Activated T-helper 2 cell treated with anti-CD3 and anti-CD28 coated beads, Interferon-gamma antibody, Interleukin-2, Interleukin-4, amounts not matched to agents 10 μg/mL and 5 μg/mL and 100 μg/mL, durations not matched to agents 14 hours and 24 hours and 36 hours (primary cell): ENCODE results near the gene TCERG1. TPM values are rescaled to one million over a fixed set of nuclear protein-coding genes. Genes with fewer than 3 reads are reported as not detected.

Experiments used
- DNase-seq: peaks from one replicate; pipeline ENCODE4 v3.0.0; 2021; ENCODE audit warnings: low spot score
- H3K27ac Mint-ChIP-seq: one replicate; pipeline ENCODE4 v1.8.0; 2021; ENCODE audit warnings: mixed read lengths
- H3K27me3 Mint-ChIP-seq: one replicate; pipeline ENCODE4 v1.8.0; 2021; ENCODE audit warnings: low read depth, mixed read lengths
- H3K36me3 Mint-ChIP-seq: one replicate; pipeline ENCODE4 v1.8.0; 2021; ENCODE audit warnings: low read depth, mixed read lengths
- H3K4me1 Mint-ChIP-seq: one replicate; pipeline ENCODE4 v1.8.0; 2021; ENCODE audit warnings: low read depth, mixed read lengths
- H3K4me3 Mint-ChIP-seq: one replicate; pipeline ENCODE4 v1.8.0; 2021; ENCODE audit warnings: low read depth, mild to moderate bottlenecking, moderate library complexity, mixed read lengths
- H3K9me3 Mint-ChIP-seq: one replicate; pipeline ENCODE4 v1.8.0; 2021; ENCODE audit warnings: mixed read lengths
- intact Hi-C: fragments of 100-400 bp; cut with micrococcal nuclease; formaldehyde crosslinking; loops from one replicate; pipeline ENCODE4 v1.15.1; 2023
- total RNA-seq: library from RNA; stranded (reverse); gene quantifications from 2 replicates; pipeline ENCODE4 v1.2.3, GENCODE V29; 2022

The TCERG1 gene
- total RNA-seq, 1 donor from 2014 or later: 136 TPM

GRCh38 chr5:146513462-146513861 is 66.3 kb downstream of the TCERG1 start:
- DNase-seq: no peak
- H3K4me3 Mint-ChIP-seq: no peak overlapping the region
- H3K27me3 Mint-ChIP-seq: no peaks in the 10 kb centered on the region
- H3K36me3 Mint-ChIP-seq: peaks cover 43% of the 10 kb centered on the region
- H3K4me1 Mint-ChIP-seq: no peaks in the 10 kb centered on the region
- H3K9me3 Mint-ChIP-seq: no peaks in the 10 kb centered on the region
- H3K27ac Mint-ChIP-seq: no peak overlapping the region
- intact Hi-C loops: no loop called here

- Mint-ChIP-seq H3K36me3 (peaks cover 34% of the 10 kb centered on the region), H3K27ac (no peak overlapping the region), H3K4me3 (no peak overlapping the region), H3K27me3 (no peaks in the 10 kb centered on the region), H3K9me3 (no peaks in the 10 kb centered on the region), H3K4me1 (no peaks in the 10 kb centered on the region)
- no peak for DNase-seq
- intact Hi-C loops: no loop called here
Measured at GRCh38 chr5:146514575-146514974, 67.4 kb downstream of the TCERG1 start.

GRCh38 chr5:146515473-146516150 is 68.5 kb downstream of the TCERG1 start:
- Mint-ChIP-seq H3K9me3 (no peaks in the 10 kb centered on the region), H3K36me3 (peaks cover 24% of the 10 kb centered on the region), H3K27me3 (no peaks in the 10 kb centered on the region), H3K4me3 (no peak overlapping the region), H3K4me1 (no peaks in the 10 kb centered on the region), H3K27ac (no peak overlapping the region)
- DNase-seq: no peak
- intact Hi-C loops: no loop called here

- Mint-ChIP-seq H3K27me3 (no peaks in the 10 kb centered on the region), H3K4me1 (no peaks in the 10 kb centered on the region), H3K27ac (no peak within 1 kb of the TSS), H3K36me3 (peaks cover 19% of the 10 kb centered on the region), H3K9me3 (no peaks in the 10 kb centered on the region), H3K4me3 (no peak within 1 kb of the TSS)
- intact Hi-C loops: no loop called here
- DNase-seq: no peak
Measured at GRCh38 chr5:146516151-146516475, 69.0 kb downstream of the TCERG1 start, which contains the start of gene GPR151. Gene GPR151 (minus strand): TSS chr5:146516190. CDS start chr5:146516113, 77 bp downstream.

- no peaks in the 10 kb centered on the region for H3K9me3 Mint-ChIP-seq
- H3K27me3 Mint-ChIP-seq: peaks cover 7% of the 10 kb centered on the region
- no peaks in the 10 kb centered on the region for H3K36me3 Mint-ChIP-seq
- H3K4me3 Mint-ChIP-seq: no peak overlapping the region
- DNase-seq: no peak
- no peak overlapping the region for H3K27ac Mint-ChIP-seq
- H3K4me1 Mint-ChIP-seq: no peaks in the 10 kb centered on the region
- intact Hi-C loops: no loop called here
Measured at GRCh38 chr5:146519554-146519953, 72.4 kb downstream of the TCERG1 start.

- no peaks in the 10 kb centered on the region for H3K4me1 Mint-ChIP-seq
- no peaks in the 10 kb centered on the region for H3K9me3 Mint-ChIP-seq
- peaks cover 7% of the 10 kb centered on the region for H3K27me3 Mint-ChIP-seq
- H3K27ac Mint-ChIP-seq: no peak overlapping the region
- intact Hi-C loops: no loop called here
- no peak overlapping the region for H3K4me3 Mint-ChIP-seq
- H3K36me3 Mint-ChIP-seq: no peaks in the 10 kb centered on the region
- DNase-seq: no peak
Measured at GRCh38 chr5:146520731-146521130, 73.6 kb downstream of the TCERG1 start.

GRCh38 chr5:146521403-146522106 is 74.4 kb downstream of the TCERG1 start:
- no peaks in the 10 kb centered on the region for H3K36me3 Mint-ChIP-seq
- intact Hi-C loops: no loop called here
- no peaks in the 10 kb centered on the region for H3K4me1 Mint-ChIP-seq
- peaks cover 7% of the 10 kb centered on the region for H3K27me3 Mint-ChIP-seq
- no peak for DNase-seq
- H3K9me3 Mint-ChIP-seq: no peaks in the 10 kb centered on the region
- no peak overlapping the region for H3K4me3 Mint-ChIP-seq
- H3K27ac Mint-ChIP-seq: no peak overlapping the region

GRCh38 chr5:146523698-146524097 is 76.6 kb downstream of the TCERG1 start:
- Mint-ChIP-seq H3K27ac (no peak overlapping the region), H3K9me3 (no peaks in the 10 kb centered on the region), H3K36me3 (no peaks in the 10 kb centered on the region), H3K4me3 (no peak overlapping the region), H3K4me1 (no peaks in the 10 kb centered on the region), H3K27me3 (peaks cover 7% of the 10 kb centered on the region)
- intact Hi-C loops: no loop called here
- no peak for DNase-seq

GRCh38 chr5:146527785-146528184 is 80.7 kb downstream of the TCERG1 start:
- Mint-ChIP-seq H3K9me3 (no peaks in the 10 kb centered on the region), H3K4me1 (peaks cover 4% of the 10 kb centered on the region), H3K4me3 (no peak overlapping the region), H3K27me3 (peaks cover 3% of the 10 kb centered on the region), H3K27ac (no peak overlapping the region), H3K36me3 (no peaks in the 10 kb centered on the region)
- DNase-seq: no peak
- intact Hi-C loops: no loop called here

GRCh38 chr5:146528236-146528635 is 81.1 kb downstream of the TCERG1 start:
- Mint-ChIP-seq H3K27me3 (no peaks in the 10 kb centered on the region), H3K9me3 (no peaks in the 10 kb centered on the region), H3K4me3 (no peak overlapping the region), H3K27ac (no peak overlapping the region), H3K36me3 (no peaks in the 10 kb centered on the region), H3K4me1 (peaks cover 4% of the 10 kb centered on the region)
- intact Hi-C loops: no loop called here
- DNase-seq: no peak

GRCh38 chr5:146529984-146530383 is 82.9 kb downstream of the TCERG1 start:
- H3K9me3 Mint-ChIP-seq: no peaks in the 10 kb centered on the region
- H3K27me3 Mint-ChIP-seq: peaks cover 2% of the 10 kb centered on the region
- DNase-seq: no peak
- intact Hi-C loops: no loop called here
- no peak overlapping the region for H3K27ac Mint-ChIP-seq
- no peak overlapping the region for H3K4me3 Mint-ChIP-seq
- no peaks in the 10 kb centered on the region for H3K36me3 Mint-ChIP-seq
- H3K4me1 Mint-ChIP-seq: peaks cover 9% of the 10 kb centered on the region

- H3K9me3 Mint-ChIP-seq: no peaks in the 10 kb centered on the region
- no peak overlapping the region for H3K4me3 Mint-ChIP-seq
- H3K27me3 Mint-ChIP-seq: peaks cover 2% of the 10 kb centered on the region
- H3K4me1 Mint-ChIP-seq: peaks cover 9% of the 10 kb centered on the region
- H3K36me3 Mint-ChIP-seq: no peaks in the 10 kb centered on the region
- intact Hi-C loops: loop anchor here (1.0 to 2.0 kb wide), 3 partner anchors 129 to 655 kb away; no protein-coding TSS in a partner anchor
- peak; percentile 65 for DNase-seq
- H3K27ac Mint-ChIP-seq: no peak overlapping the region
Measured at GRCh38 chr5:146533260-146533857, 86.2 kb downstream of the TCERG1 start.

GRCh38 chr5:146533882-146534281 is 86.7 kb downstream of the TCERG1 start:
- intact Hi-C loops: loop anchor here (1.0 to 2.0 kb wide), 3 partner anchors 129 to 655 kb away; no protein-coding TSS in a partner anchor
- no peak overlapping the region for H3K4me3 Mint-ChIP-seq
- no peaks in the 10 kb centered on the region for H3K9me3 Mint-ChIP-seq
- H3K27ac Mint-ChIP-seq: no peak overlapping the region
- no peak for DNase-seq
- H3K36me3 Mint-ChIP-seq: no peaks in the 10 kb centered on the region
- H3K27me3 Mint-ChIP-seq: peaks cover 2% of the 10 kb centered on the region
- peaks cover 9% of the 10 kb centered on the region for H3K4me1 Mint-ChIP-seq
